ENCODE measurements around the gene FAM131B.

Gene FAM131B

DNA sequence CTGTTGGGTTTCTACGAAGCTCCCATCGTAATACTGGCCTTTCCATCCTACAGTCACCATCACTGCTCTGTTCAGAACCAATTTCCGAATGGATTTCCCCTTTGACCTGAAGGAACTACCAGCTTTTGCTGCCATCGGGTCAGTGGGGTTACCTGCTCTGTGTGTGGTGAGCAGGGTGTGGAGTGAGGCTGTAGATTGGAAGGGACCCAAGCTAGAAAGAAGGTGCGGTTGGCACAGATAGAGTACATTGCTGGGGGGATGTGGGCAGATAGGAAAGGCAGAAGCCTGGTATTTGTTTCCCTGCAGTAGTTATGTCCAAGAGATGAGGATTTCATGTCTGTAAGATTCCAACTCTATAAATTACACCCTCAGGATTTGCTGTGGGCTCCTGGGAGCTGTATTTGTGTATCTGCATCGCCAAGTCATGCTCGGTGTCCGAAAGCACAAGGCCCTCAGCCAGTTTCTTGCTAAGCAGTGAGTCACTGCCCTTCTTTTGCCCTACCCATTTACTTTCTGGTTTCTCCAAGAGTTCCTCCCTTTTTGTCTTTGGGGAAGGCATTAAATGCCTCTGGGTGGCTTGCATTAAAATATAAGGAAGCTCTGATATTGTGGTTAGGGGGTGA lies 31.2 kb downstream of the FAM131B start:
- TF ChIP-seq CSDC2 (CRISPR knock-in tag; IDR thresholded peaks at IDR 0.05) (no peak), ARNTL (CRISPR knock-in tag; IDR thresholded peaks at IDR 0.05; ENCODE audit: borderline replicate concordance, low read depth) (no peak), ESRRG (CRISPR knock-in tag; IDR thresholded peaks at IDR 0.05) (no peak), ZNF565 (CRISPR knock-in tag; conservative IDR thresholded peaks at IDR 0.05; ENCODE audit: low read depth) (no peak), TOX (CRISPR knock-in tag; IDR thresholded peaks at IDR 0.05; ENCODE audit: borderline replicate concordance) (peak; percentile 48; the same call in 1 of the 2 replicates), ZC3H10 (CRISPR knock-in tag; IDR thresholded peaks at IDR 0.05) (peak; percentile 68; the same call in 1 of the 2 replicates), PPARA (CRISPR knock-in tag; IDR thresholded peaks at IDR 0.05; ENCODE audit: borderline replicate concordance) (no peak), ZFP30 (CRISPR knock-in tag; IDR thresholded peaks at IDR 0.05) (no peak), OSR1 (CRISPR knock-in tag; IDR thresholded peaks at IDR 0.05) (no peak), TCF4 (CRISPR knock-in tag; IDR thresholded peaks at IDR 0.05; ENCODE audit: borderline replicate concordance) (no peak), RARB (CRISPR knock-in tag; IDR thresholded peaks at IDR 0.05) (peak; percentile 66; the same call in 1 of the 2 replicates), ISL1 (CRISPR knock-in tag; IDR thresholded peaks at IDR 0.05) (no peak), GLIS3 (CRISPR knock-in tag; IDR thresholded peaks at IDR 0.05) (no peak)
- TF ChIP-seq, protein P1, sequence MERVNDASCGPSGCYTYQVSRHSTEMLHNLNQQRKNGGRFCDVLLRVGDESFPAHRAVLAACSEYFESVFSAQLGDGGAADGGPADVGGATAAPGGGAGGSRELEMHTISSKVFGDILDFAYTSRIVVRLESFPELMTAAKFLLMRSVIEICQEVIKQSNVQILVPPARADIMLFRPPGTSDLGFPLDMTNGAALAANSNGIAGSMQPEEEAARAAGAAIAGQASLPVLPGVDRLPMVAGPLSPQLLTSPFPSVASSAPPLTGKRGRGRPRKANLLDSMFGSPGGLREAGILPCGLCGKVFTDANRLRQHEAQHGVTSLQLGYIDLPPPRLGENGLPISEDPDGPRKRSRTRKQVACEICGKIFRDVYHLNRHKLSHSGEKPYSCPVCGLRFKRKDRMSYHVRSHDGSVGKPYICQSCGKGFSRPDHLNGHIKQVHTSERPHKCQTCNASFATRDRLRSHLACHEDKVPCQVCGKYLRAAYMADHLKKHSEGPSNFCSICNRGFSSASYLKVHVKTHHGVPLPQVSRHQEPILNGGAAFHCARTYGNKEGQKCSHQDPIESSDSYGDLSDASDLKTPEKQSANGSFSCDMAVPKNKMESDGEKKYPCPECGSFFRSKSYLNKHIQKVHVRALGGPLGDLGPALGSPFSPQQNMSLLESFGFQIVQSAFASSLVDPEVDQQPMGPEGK (CRISPR knock-in tag; IDR thresholded peaks at IDR 0.05; ENCODE audit: borderline replicate concordance): no peak; the same call in 1 of the 2 replicates
- TF ChIP-seq, protein P2, sequence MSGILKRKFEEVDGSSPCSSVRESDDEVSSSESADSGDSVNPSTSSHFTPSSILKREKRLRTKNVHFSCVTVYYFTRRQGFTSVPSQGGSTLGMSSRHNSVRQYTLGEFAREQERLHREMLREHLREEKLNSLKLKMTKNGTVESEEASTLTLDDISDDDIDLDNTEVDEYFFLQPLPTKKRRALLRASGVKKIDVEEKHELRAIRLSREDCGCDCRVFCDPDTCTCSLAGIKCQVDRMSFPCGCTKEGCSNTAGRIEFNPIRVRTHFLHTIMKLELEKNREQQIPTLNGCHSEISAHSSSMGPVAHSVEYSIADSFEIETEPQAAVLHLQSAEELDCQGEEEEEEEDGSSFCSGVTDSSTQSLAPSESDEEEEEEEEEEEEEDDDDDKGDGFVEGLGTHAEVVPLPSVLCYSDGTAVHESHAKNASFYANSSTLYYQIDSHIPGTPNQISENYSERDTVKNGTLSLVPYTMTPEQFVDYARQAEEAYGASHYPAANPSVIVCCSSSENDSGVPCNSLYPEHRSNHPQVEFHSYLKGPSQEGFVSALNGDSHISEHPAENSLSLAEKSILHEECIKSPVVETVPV (CRISPR knock-in tag; IDR thresholded peaks at IDR 0.05): no peak
- TF ChIP-seq, protein P3, sequence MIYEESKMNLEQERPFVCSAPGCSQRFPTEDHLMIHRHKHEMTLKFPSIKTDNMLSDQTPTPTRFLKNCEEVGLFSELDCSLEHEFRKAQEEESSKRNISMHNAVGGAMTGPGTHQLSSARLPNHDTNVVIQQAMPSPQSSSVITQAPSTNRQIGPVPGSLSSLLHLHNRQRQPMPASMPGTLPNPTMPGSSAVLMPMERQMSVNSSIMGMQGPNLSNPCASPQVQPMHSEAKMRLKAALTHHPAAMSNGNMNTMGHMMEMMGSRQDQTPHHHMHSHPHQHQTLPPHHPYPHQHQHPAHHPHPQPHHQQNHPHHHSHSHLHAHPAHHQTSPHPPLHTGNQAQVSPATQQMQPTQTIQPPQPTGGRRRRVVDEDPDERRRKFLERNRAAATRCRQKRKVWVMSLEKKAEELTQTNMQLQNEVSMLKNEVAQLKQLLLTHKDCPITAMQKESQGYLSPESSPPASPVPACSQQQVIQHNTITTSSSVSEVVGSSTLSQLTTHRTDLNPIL (CRISPR knock-in tag; IDR thresholded peaks at IDR 0.05; ENCODE audit: low read depth): no peak
- TF ChIP-seq, protein P4, sequence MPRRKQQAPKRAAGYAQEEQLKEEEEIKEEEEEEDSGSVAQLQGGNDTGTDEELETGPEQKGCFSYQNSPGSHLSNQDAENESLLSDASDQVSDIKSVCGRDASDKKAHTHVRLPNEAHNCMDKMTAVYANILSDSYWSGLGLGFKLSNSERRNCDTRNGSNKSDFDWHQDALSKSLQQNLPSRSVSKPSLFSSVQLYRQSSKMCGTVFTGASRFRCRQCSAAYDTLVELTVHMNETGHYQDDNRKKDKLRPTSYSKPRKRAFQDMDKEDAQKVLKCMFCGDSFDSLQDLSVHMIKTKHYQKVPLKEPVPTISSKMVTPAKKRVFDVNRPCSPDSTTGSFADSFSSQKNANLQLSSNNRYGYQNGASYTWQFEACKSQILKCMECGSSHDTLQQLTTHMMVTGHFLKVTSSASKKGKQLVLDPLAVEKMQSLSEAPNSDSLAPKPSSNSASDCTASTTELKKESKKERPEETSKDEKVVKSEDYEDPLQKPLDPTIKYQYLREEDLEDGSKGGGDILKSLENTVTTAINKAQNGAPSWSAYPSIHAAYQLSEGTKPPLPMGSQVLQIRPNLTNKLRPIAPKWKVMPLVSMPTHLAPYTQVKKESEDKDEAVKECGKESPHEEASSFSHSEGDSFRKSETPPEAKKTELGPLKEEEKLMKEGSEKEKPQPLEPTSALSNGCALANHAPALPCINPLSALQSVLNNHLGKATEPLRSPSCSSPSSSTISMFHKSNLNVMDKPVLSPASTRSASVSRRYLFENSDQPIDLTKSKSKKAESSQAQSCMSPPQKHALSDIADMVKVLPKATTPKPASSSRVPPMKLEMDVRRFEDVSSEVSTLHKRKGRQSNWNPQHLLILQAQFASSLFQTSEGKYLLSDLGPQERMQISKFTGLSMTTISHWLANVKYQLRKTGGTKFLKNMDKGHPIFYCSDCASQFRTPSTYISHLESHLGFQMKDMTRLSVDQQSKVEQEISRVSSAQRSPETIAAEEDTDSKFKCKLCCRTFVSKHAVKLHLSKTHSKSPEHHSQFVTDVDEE (CRISPR knock-in tag; IDR thresholded peaks at IDR 0.05): no peak
- peak; percentile 95 for ATAC-seq

DNA sequence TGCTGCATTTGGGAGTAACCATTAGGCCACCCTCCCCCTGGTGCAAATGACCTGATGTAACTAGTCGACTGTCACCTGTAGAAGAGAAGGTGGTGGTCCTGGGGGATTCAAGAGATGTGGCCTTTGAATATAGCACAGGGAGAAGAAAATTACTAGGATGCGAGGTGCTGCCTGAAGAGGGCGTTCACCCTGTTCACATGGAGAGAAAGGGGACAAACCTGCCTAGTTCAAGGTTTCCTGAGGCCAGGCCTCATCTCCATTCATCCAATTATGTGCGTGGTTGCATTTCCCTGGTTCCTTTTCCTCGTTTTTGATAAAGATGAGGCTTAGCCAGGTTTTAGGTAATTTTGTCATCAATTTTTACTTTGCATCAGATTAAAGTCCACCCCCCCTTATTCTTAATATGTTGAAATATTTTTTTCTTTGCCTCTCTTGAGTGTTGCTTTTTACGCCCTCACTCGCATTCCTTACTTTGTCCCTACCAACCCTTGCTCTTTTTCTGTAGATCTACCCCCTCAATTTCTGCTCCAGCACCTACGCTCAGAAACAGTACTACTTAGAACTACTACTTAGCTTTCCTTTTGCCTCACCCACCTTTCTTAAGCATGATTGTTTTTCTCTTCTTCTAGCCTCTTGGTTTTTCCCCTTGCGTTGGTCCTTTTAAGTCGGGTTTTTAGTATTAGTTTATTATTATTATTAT lies 32.9 kb downstream of the FAM131B start:
- no peak for ATAC-seq
- TF ChIP-seq, protein P3 (CRISPR knock-in tag; IDR thresholded peaks at IDR 0.05; ENCODE audit: low read depth): no peak
- TF ChIP-seq ZNF70 (CRISPR knock-in tag; IDR thresholded peaks at IDR 0.05) (no peak), OSR1 (CRISPR knock-in tag; IDR thresholded peaks at IDR 0.05) (no peak), ARNTL (CRISPR knock-in tag; IDR thresholded peaks at IDR 0.05; ENCODE audit: borderline replicate concordance, low read depth) (no peak), GLIS3 (CRISPR knock-in tag; IDR thresholded peaks at IDR 0.05) (no peak)
- TF ChIP-seq, protein P1 (CRISPR knock-in tag; IDR thresholded peaks at IDR 0.05; ENCODE audit: borderline replicate concordance): no peak
- TF ChIP-seq, protein P5, sequence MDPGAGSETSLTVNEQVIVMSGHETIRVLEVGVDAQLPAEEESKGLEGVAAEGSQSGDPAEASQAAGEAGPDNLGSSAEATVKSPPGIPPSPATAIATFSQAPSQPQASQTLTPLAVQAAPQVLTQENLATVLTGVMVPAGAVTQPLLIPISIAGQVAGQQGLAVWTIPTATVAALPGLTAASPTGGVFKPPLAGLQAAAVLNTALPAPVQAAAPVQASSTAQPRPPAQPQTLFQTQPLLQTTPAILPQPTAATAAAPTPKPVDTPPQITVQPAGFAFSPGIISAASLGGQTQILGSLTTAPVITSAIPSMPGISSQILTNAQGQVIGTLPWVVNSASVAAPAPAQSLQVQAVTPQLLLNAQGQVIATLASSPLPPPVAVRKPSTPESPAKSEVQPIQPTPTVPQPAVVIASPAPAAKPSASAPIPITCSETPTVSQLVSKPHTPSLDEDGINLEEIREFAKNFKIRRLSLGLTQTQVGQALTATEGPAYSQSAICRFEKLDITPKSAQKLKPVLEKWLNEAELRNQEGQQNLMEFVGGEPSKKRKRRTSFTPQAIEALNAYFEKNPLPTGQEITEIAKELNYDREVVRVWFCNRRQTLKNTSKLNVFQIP (CRISPR knock-in tag; IDR thresholded peaks at IDR 0.05; ENCODE audit: borderline replicate concordance, low read depth): no peak
- TF ChIP-seq, protein P4 (CRISPR knock-in tag; IDR thresholded peaks at IDR 0.05): no peak

All from SK-N-SH treated with all-trans-retinoic acid at 6 μM for 48 hours (cell line).